A549 (cell line): ENCODE results near the gene C10orf67. TPM values are rescaled to one million over a fixed set of nuclear protein-coding genes. Genes with fewer than 3 reads are reported as not detected.
"Not testable (repeated sequence)": the region's sequence is repeated elsewhere in the genome, so short reads cannot be mapped to it uniquely, and the experiment has no call there.

Experiments used
- ATAC-seq, 2 experiments: fragments of 200-7000 bp in 1 of 2; fragments of >200 bp in 1 of 2; cut with Nextera tagmentation in 1 of 2; cut with Tn5 transposase in 1 of 2; 3 replicates each; pipeline versions ENCODE4 v1.8.0 to v1.9.1; 2018 to 2020; ENCODE audit warnings: mild to moderate bottlenecking in 1 of 2, moderate library complexity in 1 of 2
- CTCF ChIA-PET: fragments of 300-600 bp; sonication (Branson Sonifier 250); formaldehyde crosslinking; extraction: SDS; loops from one replicate; lab custom pipeline; 2021; ENCODE audit warnings: antibody characterized with exemption, inconsistent platforms; lab: Yijun Ruan, JAX
- POLR2A ChIA-PET: fragments of 350-600 bp; formaldehyde crosslinking; extraction: SDS; loops from one replicate; lab custom pipeline; 2021; ENCODE audit warnings: antibody characterized with exemption, inconsistent platforms; lab: Yijun Ruan, JAX
- DNase-seq, 2 experiments: peaks; one replicate each; pipeline versions ENCODE4 v3.0.0 to v3.0.0-alpha.2; 2011 to 2016; ENCODE audit warnings: low read depth in 1 of 2, low spot score in 1 of 2
- FAIRE-seq: peaks from 2 replicates; lab custom pipeline; 2011; peaks lifted over from hg19 to GRCh38; lab: Jason Lieb, UNC
- H3K27ac ChIP-seq, 2 experiments: fragments of >200 bp; sonication (Bioruptor Twin); formaldehyde crosslinking; 3 replicates each; pipeline ENCODE4 v1.5.1; 2016 to 2017
- H3K4me1 ChIP-seq: fragments of >200 bp; sonication (Bioruptor Twin); formaldehyde crosslinking; 3 replicates; pipeline ENCODE4 v1.6.1; 2016
- H3K4me2 ChIP-seq: fragments of >200 bp; sonication (Bioruptor Twin); formaldehyde crosslinking; 3 replicates; pipeline ENCODE4 v1.6.1; 2016
- H3K4me3 ChIP-seq: fragments of >200 bp; sonication (Bioruptor Twin); formaldehyde crosslinking; 3 replicates; pipeline ENCODE4 v1.5.1; 2016
- H3K9me3 ChIP-seq: fragments of >200 bp; sonication (Bioruptor Twin); formaldehyde crosslinking; 3 replicates; pipeline ENCODE4 v1.6.1; 2016
- BCL3 ChIP-seq: fragments of >200 bp; sonication (Bioruptor Twin); formaldehyde crosslinking; IDR thresholded peaks from 3 replicates; pipeline ENCODE4 v1.6.1; 2016
- BHLHE40 ChIP-seq: IDR thresholded peaks from 2 replicates; pipeline ENCODE4 v1.6.1; 2012; ENCODE audit warnings: low read depth, low read length, inconsistent platforms
- CBX8 ChIP-seq: fragments of 200-600 bp; sonication (generic); IDR thresholded peaks from 2 replicates; pipeline ENCODE4 v1.6.1; 2016
- EHMT2 ChIP-seq: fragments of 200-600 bp; sonication (generic); IDR thresholded peaks from 2 replicates; pipeline ENCODE4 v1.6.1; 2016; ENCODE audit warnings: antibody characterized with exemption, low read depth, mild to moderate bottlenecking, moderate library complexity
- ELK1 ChIP-seq: fragments of 150-350 bp; IDR thresholded peaks from 2 replicates; pipeline ENCODE4 v1.6.1; 2014; ENCODE audit warnings: low read depth, mild to moderate bottlenecking, low read length
- HES2 ChIP-seq: fragments of >200 bp; sonication (Bioruptor Twin); formaldehyde crosslinking; IDR thresholded peaks from 2 replicates; pipeline ENCODE4 v1.6.1; 2016
- KDM5A ChIP-seq: fragments of 200-600 bp; sonication (generic); IDR thresholded peaks from 2 replicates; pipeline ENCODE4 v1.6.1; 2016; ENCODE audit warnings: antibody characterized with exemption, mild to moderate bottlenecking
- MYC ChIP-seq: IDR thresholded peaks from 2 replicates; pipeline ENCODE4 v1.6.1; 2012; ENCODE audit warnings: mild to moderate bottlenecking, inconsistent platforms, low read length, improper control_type of control experiment, borderline replicate concordance
- PBX3 ChIP-seq: IDR thresholded peaks from 2 replicates; pipeline ENCODE4 v1.6.1; 2012
- PHF8 ChIP-seq: fragments of 200-600 bp; sonication (generic); IDR thresholded peaks from 2 replicates; pipeline ENCODE4 v1.6.1; 2016; ENCODE audit warnings: low read depth, mild to moderate bottlenecking, antibody characterized with exemption, moderate library complexity, borderline replicate concordance
- RARB ChIP-seq: fragments of 250-450 bp; sonication (Bioruptor Pico); IDR thresholded peaks from 2 replicates; pipeline ENCODE4 v1.8.0; 2021; ENCODE audit warnings: mild to moderate bottlenecking, moderate library complexity
- RCOR1 ChIP-seq: fragments of 150-350 bp; IDR thresholded peaks from 2 replicates; pipeline ENCODE4 v1.6.1; 2014; ENCODE audit warnings: antibody characterized with exemption, low read length, low read depth
- REST ChIP-seq: fragments of 200-600 bp; sonication (generic); IDR thresholded peaks from 2 replicates; pipeline ENCODE4 v1.6.1; 2016; ENCODE audit warnings: antibody characterized with exemption, mild to moderate bottlenecking, moderate library complexity
- TFCP2L1 ChIP-seq: fragments of 250-450 bp; sonication (Bioruptor Pico); IDR thresholded peaks from 2 replicates; pipeline ENCODE4 v1.5.0; 2021; ENCODE audit warnings: mild to moderate bottlenecking
- WGBS: methylation state at CpG from one replicate; pipeline ENCODE4 v1.1.6; 2017; ENCODE audit errors: missing lambda C conversion rate; 5-methylcytosine and 5-hydroxymethylcytosine counted together
- polyA plus RNA-seq, 4 experiments: library from polyadenylated mRNA; depleted of rRNA in 3 of 4; stranded (reverse); fragments of >200 nt; fragmentation: RNase III in 1 of 4; extraction: RNeasy Plus Mini Kit Qiagen cat#74134 plus additional on column Dnase treatment in 1 of 4; gene quantifications; 2 replicates in 3 of 4; 3 replicates in 1 of 4; pipeline ENCODE4 v1.2.3, GENCODE V29; 2011 to 2017

The C10orf67 gene
- polyA plus RNA-seq, 2 of the 4 experiments (the other 2 are of a cell fraction): 0.06 to 0.09 TPM

- no peak for TF ChIP-seq BCL3
- no peak for TF ChIP-seq ELK1
- TF ChIP-seq EHMT2: no peak
- TF ChIP-seq MYC: no peak
- no peak for TF ChIP-seq RCOR1
- no peak for TF ChIP-seq PHF8
Observed at GRCh38 chr10:23258516-23258915, 86.1 kb downstream of the C10orf67 start (continued).

- H3K9me3 ChIP-seq: no peaks in the 10 kb centered on the region
- POLR2A ChIA-PET: no interaction called here
- H3K4me2 ChIP-seq: no peak overlapping the region
- TF ChIP-seq CBX8 (no peak), PBX3 (no peak), TFCP2L1 (CRISPR knock-in tag) (no peak), RARB (CRISPR knock-in tag) (no peak), KDM5A (no peak), HES2 (no peak), BHLHE40 (no peak), REST (no peak)
- FAIRE-seq (no peak), DNase-seq (no peak), ATAC-seq (no peak)
- no peak overlapping the region for H3K27ac ChIP-seq
- CTCF ChIA-PET: no interaction called here
- 2% methylated on average over 2 of the region's 2 CpGs for WGBS
- H3K4me1 ChIP-seq: no peaks in the 10 kb centered on the region
- H3K4me3 ChIP-seq: no peak overlapping the region
Observed at GRCh38 chr10:23253780-23254179, 90.8 kb downstream of the C10orf67 start.

GRCh38 chr10:23252859-23253258 is 91.7 kb downstream of the C10orf67 start:
- H3K27ac ChIP-seq, POLR2A ChIA-PET, H3K4me2 ChIP-seq, H3K4me1 ChIP-seq, DNase-seq, FAIRE-seq, H3K4me3 ChIP-seq, H3K9me3 ChIP-seq, ATAC-seq: not testable (repeated sequence)
- CTCF ChIA-PET: interaction anchor here (0.6 to 1.3 kb wide), 2 partner anchors 9 kb away, joined by 3 to 4 read pairs; no protein-coding TSS in a partner anchor
- 19% methylated on average over 4 of the region's 4 CpGs for WGBS

- ATAC-seq, H3K4me2 ChIP-seq: not testable (repeated sequence)
Observed at GRCh38 chr10:23241779-23242178, 102.8 kb downstream of the C10orf67 start.

More at GRCh38 chr10:23241779-23242178, 102.8 kb downstream of the C10orf67 start:
- POLR2A ChIA-PET, H3K9me3 ChIP-seq, H3K4me3 ChIP-seq, H3K27ac ChIP-seq, FAIRE-seq, DNase-seq, H3K4me1 ChIP-seq: not testable (repeated sequence)
- WGBS: 0% methylated on average over 1 of the region's 1 CpG
- CTCF ChIA-PET: interaction anchor here (0.7 to 1.5 kb wide), 2 partner anchors 74 to 83 kb away, joined by 3 to 4 read pairs; no protein-coding TSS in a partner anchor
